Upper lobe of right lung (tissue), 1 donor: ENCODE measurements around the gene IMMP2L. TPM values are rescaled to one million over a fixed set of nuclear protein-coding genes. Genes with fewer than 3 reads are reported as not detected.

Experiments used
- ATAC-seq: fragments of 200-7000 bp; cut with Tn5 transposase; one replicate; pipeline ENCODE4 v1.9.1; 2020; ENCODE audit warnings: mild to moderate bottlenecking, moderate library complexity
- DNase-seq: peaks from one replicate; pipeline ENCODE4 v3.0.0-alpha.2; 2020
- H3K27ac ChIP-seq: fragments of 200-600 bp; one replicate; pipeline ENCODE4 v1.8.0; 2022
- H3K27me3 ChIP-seq: fragments of 200-600 bp; one replicate; pipeline ENCODE4 v1.8.0; 2022; ENCODE audit warnings: mild to moderate bottlenecking
- H3K36me3 ChIP-seq: fragments of 200-600 bp; one replicate; pipeline ENCODE4 v1.8.0; 2022
- H3K4me1 ChIP-seq: fragments of 200-600 bp; one replicate; pipeline ENCODE4 v1.8.0; 2022
- H3K4me3 ChIP-seq: fragments of 200-600 bp; one replicate; pipeline ENCODE4 v1.8.0; 2022; ENCODE audit warnings: mild to moderate bottlenecking
- H3K9me3 ChIP-seq: fragments of 200-600 bp; one replicate; pipeline ENCODE4 v1.8.0; 2022
- CTCF ChIP-seq: fragments of 200-600 bp; IDR thresholded peaks from one replicate; pipeline ENCODE4 v1.8.0; 2022; ENCODE audit warnings: antibody characterized with exemption
- intact Hi-C: fragments of 100-400 bp; cut with DNase I; formaldehyde crosslinking; loops from one replicate; pipeline ENCODE4 v1.11.0; 2022
- total RNA-seq: library from RNA; stranded (reverse); fragmentation: NEBNext Ultra II Directional; extraction: Animal tissue kit (Norgen Biotek cat#: 25700); gene quantifications from one replicate; pipeline ENCODE4 v1.2.1, GENCODE V29; 2021
- donor health status: DM: no; HTN: yes; CAD: no; lungs with severe emphysema.

The IMMP2L gene
- total RNA-seq, 1 donor from 2014 or later, result 22.0 TPM

GRCh38 chr7:111045449-111045848, 516.8 kb downstream of the IMMP2L start:
- no peaks in the 10 kb centered on the region for H3K4me1 ChIP-seq
- H3K36me3 ChIP-seq, result no peaks in the 10 kb centered on the region
- no peak for ATAC-seq
- no peaks in the 10 kb centered on the region for H3K27me3 ChIP-seq
- no peak for DNase-seq
- H3K27ac ChIP-seq, result no peak overlapping the region
- H3K4me3 ChIP-seq, result no peak overlapping the region
- H3K9me3 ChIP-seq, result no peaks in the 10 kb centered on the region
- intact Hi-C loops, result no loop called here
- no peak for TF ChIP-seq CTCF

GRCh38 chr7:111043561-111043960, 518.7 kb downstream of the IMMP2L start:
- Histone ChIP-seq H3K4me1 (no peaks in the 10 kb centered on the region), H3K4me3 (no peak overlapping the region), H3K36me3 (no peaks in the 10 kb centered on the region), H3K27me3 (no peaks in the 10 kb centered on the region), H3K9me3 (no peaks in the 10 kb centered on the region), H3K27ac (no peak overlapping the region)
- no peak for TF ChIP-seq CTCF
- intact Hi-C loops, result no loop called here
- ATAC-seq, result no peak
- no peak for DNase-seq

GRCh38 chr7:111042842-111043241, 519.5 kb downstream of the IMMP2L start:
- no peak for DNase-seq
- Histone ChIP-seq H3K4me3 (no peak overlapping the region), H3K36me3 (no peaks in the 10 kb centered on the region), H3K4me1 (no peaks in the 10 kb centered on the region), H3K27ac (no peak overlapping the region), H3K9me3 (no peaks in the 10 kb centered on the region), H3K27me3 (no peaks in the 10 kb centered on the region)
- intact Hi-C loops, result no loop called here
- ATAC-seq, result no peak
- no peak for TF ChIP-seq CTCF

GRCh38 chr7:111041577-111041976, 520.7 kb downstream of the IMMP2L start:
- Histone ChIP-seq H3K27ac (no peak overlapping the region), H3K27me3 (no peaks in the 10 kb centered on the region), H3K4me1 (no peaks in the 10 kb centered on the region), H3K4me3 (no peak overlapping the region), H3K9me3 (no peaks in the 10 kb centered on the region), H3K36me3 (no peaks in the 10 kb centered on the region)
- intact Hi-C loops, result no loop called here
- DNase-seq, result no peak
- TF ChIP-seq CTCF, result no peak
- peak; percentile 57 for ATAC-seq

- ATAC-seq, result no peak
- Histone ChIP-seq H3K4me3 (no peak overlapping the region), H3K27me3 (no peaks in the 10 kb centered on the region), H3K9me3 (no peaks in the 10 kb centered on the region), H3K27ac (no peak overlapping the region), H3K36me3 (no peaks in the 10 kb centered on the region), H3K4me1 (no peaks in the 10 kb centered on the region)
- intact Hi-C loops, result no loop called here
- no peak for DNase-seq
- no peak for TF ChIP-seq CTCF
Observed at GRCh38 chr7:111038185-111038584, 524.1 kb downstream of the IMMP2L start.

- no peak for TF ChIP-seq CTCF
- Histone ChIP-seq H3K27ac (no peak overlapping the region), H3K4me3 (no peak overlapping the region), H3K27me3 (no peaks in the 10 kb centered on the region), H3K36me3 (no peaks in the 10 kb centered on the region), H3K4me1 (peaks cover 7% of the 10 kb centered on the region), H3K9me3 (no peaks in the 10 kb centered on the region)
- intact Hi-C loops, result no loop called here
- DNase-seq, result no peak
- no peak for ATAC-seq
Observed at GRCh38 chr7:111031916-111032315, 530.4 kb downstream of the IMMP2L start.
